GM19351 (cell line): ENCODE measurements around the gene PNKP.

Experiments used
- ATAC-seq: cut with Tn5 transposase; IDR thresholded peaks from one replicate; pipeline ENCODE4 v1.9.1; 2021; ENCODE audit warnings: mild to moderate bottlenecking, moderate library complexity; ENCODE audit not compliant: unreplicated experiment

Gene PNKP

GRCh38 chr19:49847731-49848696 lies 19.4 kb downstream of the PNKP start:
- no peak for ATAC-seq

GRCh38 chr19:49846408-49846807 lies 21.0 kb downstream of the PNKP start:
- no peak for ATAC-seq

- no peak for ATAC-seq
These were observed 22.0 kb downstream of the PNKP start for GRCh38 chr19:49845414-49845813.

GRCh38 chr19:49844138-49845095 lies 23.0 kb downstream of the PNKP start:
- ATAC-seq = no peak

- no peak for ATAC-seq
These were observed 24.1 kb downstream of the PNKP start for GRCh38 chr19:49843265-49843664.

- no peak for ATAC-seq
These were observed 26.6 kb downstream of the PNKP start for GRCh38 chr19:49840736-49841249.

- no peak for ATAC-seq
These were observed 27.1 kb downstream of the PNKP start for GRCh38 chr19:49840321-49840720.

GRCh38 chr19:49839713-49840112 lies 27.7 kb downstream of the PNKP start:
- no peak for ATAC-seq

GRCh38 chr19:49838885-49839588 lies 28.3 kb downstream of the PNKP start:
- ATAC-seq = no peak

- ATAC-seq = no peak
These were observed 30.0 kb downstream of the PNKP start for GRCh38 chr19:49837425-49837824.

- ATAC-seq = no peak
These were observed 30.4 kb downstream of the PNKP start for GRCh38 chr19:49837009-49837310.

- ATAC-seq = no peak
These were observed 31.0 kb downstream of the PNKP start for GRCh38 chr19:49836176-49837008.

- ATAC-seq = no peak
These were observed 31.8 kb downstream of the PNKP start for GRCh38 chr19:49835562-49835961.

GRCh38 chr19:49833599-49833998 lies 33.8 kb downstream of the PNKP start:
- ATAC-seq = no peak

GRCh38 chr19:49832556-49832955 lies 34.8 kb downstream of the PNKP start:
- ATAC-seq = no peak

GRCh38 chr19:49831592-49831991 lies 35.8 kb downstream of the PNKP start:
- no peak for ATAC-seq

- no peak for ATAC-seq
These were observed 36.6 kb downstream of the PNKP start for GRCh38 chr19:49830766-49831165.

GRCh38 chr19:49829721-49830120 lies 37.7 kb downstream of the PNKP start:
- ATAC-seq = no peak

GRCh38 chr19:49829200-49829599 lies 38.2 kb downstream of the PNKP start:
- no peak for ATAC-seq

- no peak for ATAC-seq
These were observed 40.3 kb downstream of the PNKP start for GRCh38 chr19:49827034-49827433.
